K562 (cell line): Measurements from ENCODE around the gene ATP9A. TPM values are rescaled to one million over a fixed set of nuclear protein-coding genes. Genes with fewer than 3 reads are reported as not detected.

Experiments
- ATAC-seq: fragments of 200-7000 bp; cut with Tn5 transposase; 3 replicates; pipeline ENCODE4 v1.9.1; 2020; ENCODE audit warnings: moderate library complexity
- BruUV-seq: library from RNA; stranded (reverse); fragments of 400-500 nt; replicated peaks from 2 replicates; lab custom pipeline; 2021; lab: Mats Ljungman, UMichigan
- CTCF ChIA-PET: fragments of 300-600 bp; formaldehyde crosslinking; extraction: SDS; loops from one replicate; lab custom pipeline; 2021; ENCODE audit warnings: low intra/inter-chr PET ratio; lab: Yijun Ruan, JAX
- POLR2A ChIA-PET: fragments of 300-600, 350-650 bp; sonication (Branson Sonifier 250); formaldehyde crosslinking; extraction: SDS; loops from one replicate; lab custom pipeline; 2021; ENCODE audit warnings: antibody characterized with exemption, inconsistent platforms; lab: Yijun Ruan, JAX
- DNase-seq, 4 experiments: peaks; one replicate each; pipeline versions ENCODE4 v3.0.0 to v3.0.0-alpha.2; 2011 to 2018; ENCODE audit warnings: low spot score in 3 of 4, mixed read lengths in 3 of 4; ENCODE audit errors: extremely low read depth in 1 of 4
- FAIRE-seq: peaks from 2 replicates; lab custom pipeline; 2011; peaks lifted over from hg19 to GRCh38; lab: Jason Lieb, UNC
- H2AFZ ChIP-seq: 2 replicates; pipeline ENCODE4 v1.6.0; 2011; ENCODE audit warnings: low read depth, low read length, control low read depth, inconsistent platforms
- H3K27ac ChIP-seq: fragments of 200-600 bp; 3 replicates; pipeline ENCODE4 v1.8.0; 2011; ENCODE audit warnings: low read depth, mild to moderate bottlenecking, control low read depth, inconsistent platforms, low read length, moderate library complexity, mixed read lengths; ENCODE audit errors: extremely low read depth
- H3K27me3 ChIP-seq, 2 experiments: fragments of 300-600 bp in 1 of 2; 2 replicates in 1 of 2; 3 replicates in 1 of 2; pipeline versions ENCODE4 v1.6.0 to v1.8.0; 2011; ENCODE audit warnings: inconsistent platforms in 2 of 2, low read length in 2 of 2, mild to moderate bottlenecking in 1 of 2, mixed read lengths in 1 of 2, moderate library complexity in 1 of 2; ENCODE audit not compliant: control insufficient read depth in 2 of 2, insufficient read depth in 2 of 2
- H3K36me3 ChIP-seq: fragments of 300-600 bp; 3 replicates; pipeline ENCODE4 v1.8.0; 2011; ENCODE audit warnings: mild to moderate bottlenecking, low read length, inconsistent platforms; ENCODE audit not compliant: control insufficient read depth, insufficient read depth
- H3K4me1 ChIP-seq, 2 experiments: fragments of 200-600 bp in 1 of 2; replicated peaks in 1 of 2; 2 replicates in 1 of 2; 3 replicates in 1 of 2; pipeline versions ENCODE4 v1.5.1 to v1.8.0; 2011; ENCODE audit warnings: inconsistent platforms in 2 of 2, low read length in 2 of 2, mild to moderate bottlenecking in 1 of 2, mixed read lengths in 1 of 2, moderate library complexity in 1 of 2; ENCODE audit not compliant: control insufficient read depth in 2 of 2, insufficient read depth in 2 of 2
- H3K4me2 ChIP-seq: 2 replicates; pipeline ENCODE4 v1.6.1; 2011; ENCODE audit warnings: low read length, control low read depth, inconsistent platforms, mixed read lengths; ENCODE audit not compliant: insufficient read depth
- H3K4me3 ChIP-seq: fragments of 200-600 bp; sonication (generic), shearing (Covaris generic); 2 replicates; pipeline ENCODE4 v1.5.1; 2016; ENCODE audit warnings: control low read depth, inconsistent platforms
- H3K79me2 ChIP-seq: fragments of 200-600 bp; 3 replicates; pipeline ENCODE4 v1.8.0; 2011; ENCODE audit warnings: low read length, inconsistent platforms; ENCODE audit not compliant: control insufficient read depth, insufficient read depth
- H3K9ac ChIP-seq, 2 experiments: 2 replicates each; pipeline versions ENCODE4 v1.6.0 to v1.6.1; 2011; ENCODE audit warnings: low read depth in 2 of 2, low read length in 2 of 2, control low read depth in 1 of 2, inconsistent platforms in 1 of 2, mild to moderate bottlenecking in 1 of 2, mixed read lengths in 1 of 2; ENCODE audit not compliant: insufficient read depth in 1 of 2
- H3K9me1 ChIP-seq: one replicate; pipeline ENCODE4 v1.6.0; 2011; ENCODE audit warnings: inconsistent platforms, mild to moderate bottlenecking, low read length, moderate library complexity; ENCODE audit not compliant: control insufficient read depth, insufficient read depth
- H3K9me3 ChIP-seq: replicated peaks from 2 replicates; pipeline ENCODE4 v1.5.1; 2011; ENCODE audit warnings: low read depth, low read length, inconsistent platforms; ENCODE audit not compliant: control insufficient read depth, insufficient read depth
- H4K20me1 ChIP-seq: replicated peaks from 2 replicates; pipeline ENCODE4 v1.6.1; 2011; ENCODE audit warnings: low read length, inconsistent platforms, mixed read lengths; ENCODE audit not compliant: control insufficient read depth, insufficient read depth
- ARHGAP35 ChIP-seq: fragments of 450-650 bp; IDR thresholded peaks from 2 replicates; pipeline ENCODE4 v1.6.1; 2018; ENCODE audit not compliant: partially characterized antibody
- MAFF ChIP-seq: IDR thresholded peaks from 2 replicates; pipeline ENCODE4 v1.6.1; 2012; ENCODE audit warnings: low read length, improper control_type of control experiment
- MEF2A ChIP-seq: IDR thresholded peaks from 2 replicates; pipeline ENCODE4 v1.6.1; 2011; ENCODE audit warnings: low read depth, mild to moderate bottlenecking, low read length, moderate library complexity; ENCODE audit not compliant: control insufficient read depth
- NR3C1 ChIP-seq: sonication (generic); formaldehyde crosslinking; IDR thresholded peaks from 2 replicates; pipeline ENCODE4 v1.8.1; 2022; ENCODE audit warnings: missing genetic modification reagents
- RREB1 ChIP-seq: fragments of 250-450 bp; sonication (Bioruptor Pico); IDR thresholded peaks from 2 replicates; pipeline ENCODE4 v1.4.0; 2020
- U2AF1 ChIP-seq: fragments of 200-400 bp; formaldehyde crosslinking; optimal IDR thresholded peaks from 2 replicates; pipeline ENCODE3; 2017; ENCODE audit warnings: mild to moderate bottlenecking, low read depth, low read length, moderate library complexity
- WGBS: fragments of 100-300 bp; shearing (Covaris generic); methylation state at CpG from one replicate; pipeline ENCODE4 v1.1.6; 2016; ENCODE audit warnings: low coverage, mixed read lengths; ENCODE audit not compliant: insufficient coverage; ENCODE audit errors: missing lambda C conversion rate; 5-methylcytosine and 5-hydroxymethylcytosine counted together
- in situ Hi-C: fragments of 300-500 bp; cut with MboI; formaldehyde crosslinking; loops from 4 replicates; pipeline ENCODE4 v1.15.0; 2018; ENCODE audit warnings: inconsistent platforms, mixed read lengths
- intact Hi-C: fragments of 100-400 bp; cut with micrococcal nuclease; formaldehyde crosslinking; loops from 2 replicates; pipeline ENCODE4 v1.14.2; 2022
- polyA plus RNA-seq, 8 experiments: library from polyadenylated mRNA; depleted of rRNA in 4 of 8; stranded (reverse) in 5 of 8; unstranded in 3 of 8; fragments of >200 nt; fragmentation: Nextera tagmentation in 2 of 8; fragmentation: Illumina TruSeq in 1 of 8; extraction: Ambion mirVana in 2 of 8; extraction: Trizol in 1 of 8; gene quantifications; 2 replicates each; pipeline versions ENCODE4 v1.2.1 to v1.2.3, GENCODE V29; 2011 to 2014; ENCODE audit warnings: inconsistent platforms in 1 of 8, missing spikeins in 1 of 8
- total RNA-seq, 7 experiments: library from RNA; depleted of rRNA in 6 of 7; stranded (reverse); fragments of >200 nt in 6 of 7; fragmentation: Illumina TruSeq in 2 of 7; extraction: Trizol in 2 of 7; gene quantifications; 2 replicates each; pipeline versions ENCODE4 v1.2.1 to v1.2.3, GENCODE V29; 2011 to 2021; ENCODE audit warnings: low replicate concordance in 1 of 7
- TF ChIP-seq, protein P1 (sequence below), 2 experiments: fragments of 450-650 bp in 1 of 2; sonication (generic) in 1 of 2; formaldehyde crosslinking in 1 of 2; IDR thresholded peaks; 2 replicates each; pipeline versions ENCODE4 v1.7.1 to v1.9.0; 2016 to 2022; ENCODE audit warnings: inconsistent platforms in 1 of 2, mild to moderate bottlenecking in 1 of 2, missing genetic modification reagents in 1 of 2

ATP9A gene
- total and polyA plus RNA-seq, 9 of the 15 experiments (the other 6 are each of a cell fraction or from before 2014, with no cell fraction given), result 0.18 to 0.62 (median 0.29) TPM

GRCh38 chr20:51692806-51693400 is 75.3 kb downstream of the ATP9A start:
- in situ Hi-C loops (no loop called here), intact Hi-C loops (no loop called here)
- Histone ChIP-seq H4K20me1 (no peaks in the 10 kb centered on the region), H3K9ac (no peak overlapping the region), H3K9me3 (no peaks in the 10 kb centered on the region), H3K27ac (no peak overlapping the region), H3K36me3 (no peaks in the 10 kb centered on the region), H2AFZ (no peak overlapping the region), H3K4me2 (no peak overlapping the region), H3K9me1 (no peaks in the 10 kb centered on the region), H3K79me2 (no peaks in the 10 kb centered on the region), H3K4me1 (no peaks in the 10 kb centered on the region), H3K4me3 (no peak overlapping the region), H3K27me3 (peaks cover 51 to 70% of the 10 kb centered on the region in 2 experiments)
- POLR2A ChIA-PET, result no interaction called here
- FAIRE-seq, result no peak
- 3% methylated on average over 13 of the region's 13 CpGs for WGBS
- BruUV-seq, result no TSS peak
- ATAC-seq, result no peak
- CTCF ChIA-PET, result no interaction called here
- DNase-seq, result no peak
- TF ChIP-seq RREB1 (CRISPR knock-in tag) (no peak), U2AF1 (no peak), MAFF (no peak), NR3C1 (CRISPR knock-in tag) (no peak), ARHGAP35 (no peak), MEF2A (no peak)
- TF ChIP-seq, protein P1, sequence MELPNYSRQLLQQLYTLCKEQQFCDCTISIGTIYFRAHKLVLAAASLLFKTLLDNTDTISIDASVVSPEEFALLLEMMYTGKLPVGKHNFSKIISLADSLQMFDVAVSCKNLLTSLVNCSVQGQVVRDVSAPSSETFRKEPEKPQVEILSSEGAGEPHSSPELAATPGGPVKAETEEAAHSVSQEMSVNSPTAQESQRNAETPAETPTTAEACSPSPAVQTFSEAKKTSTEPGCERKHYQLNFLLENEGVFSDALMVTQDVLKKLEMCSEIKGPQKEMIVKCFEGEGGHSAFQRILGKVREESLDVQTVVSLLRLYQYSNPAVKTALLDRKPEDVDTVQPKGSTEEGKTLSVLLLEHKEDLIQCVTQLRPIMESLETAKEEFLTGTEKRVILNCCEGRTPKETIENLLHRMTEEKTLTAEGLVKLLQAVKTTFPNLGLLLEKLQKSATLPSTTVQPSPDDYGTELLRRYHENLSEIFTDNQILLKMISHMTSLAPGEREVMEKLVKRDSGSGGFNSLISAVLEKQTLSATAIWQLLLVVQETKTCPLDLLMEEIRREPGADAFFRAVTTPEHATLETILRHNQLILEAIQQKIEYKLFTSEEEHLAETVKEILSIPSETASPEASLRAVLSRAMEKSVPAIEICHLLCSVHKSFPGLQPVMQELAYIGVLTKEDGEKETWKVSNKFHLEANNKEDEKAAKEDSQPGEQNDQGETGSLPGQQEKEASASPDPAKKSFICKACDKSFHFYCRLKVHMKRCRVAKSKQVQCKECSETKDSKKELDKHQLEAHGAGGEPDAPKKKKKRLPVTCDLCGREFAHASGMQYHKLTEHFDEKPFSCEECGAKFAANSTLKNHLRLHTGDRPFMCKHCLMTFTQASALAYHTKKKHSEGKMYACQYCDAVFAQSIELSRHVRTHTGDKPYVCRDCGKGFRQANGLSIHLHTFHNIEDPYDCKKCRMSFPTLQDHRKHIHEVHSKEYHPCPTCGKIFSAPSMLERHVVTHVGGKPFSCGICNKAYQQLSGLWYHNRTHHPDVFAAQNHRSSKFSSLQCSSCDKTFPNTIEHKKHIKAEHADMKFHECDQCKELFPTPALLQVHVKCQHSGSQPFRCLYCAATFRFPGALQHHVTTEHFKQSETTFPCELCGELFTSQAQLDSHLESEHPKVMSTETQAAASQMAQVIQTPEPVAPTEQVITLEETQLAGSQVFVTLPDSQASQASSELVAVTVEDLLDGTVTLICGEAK (IDR thresholded peaks at IDR 0.05), result no peak
- TF ChIP-seq, protein P1 (CRISPR knock-in tag; IDR thresholded peaks at IDR 0.05), result no peak
